Endothelial cell (in vitro differentiated cells): ENCODE results near the gene MAP4K3. TPM values are rescaled to one million over a fixed set of nuclear protein-coding genes. Genes with fewer than 3 reads are reported as not detected.

Source experiments
- DNase-seq: peaks from one replicate; pipeline ENCODE4 v3.0.0; 2021; ENCODE audit warnings: low spot score
- H3K27ac Mint-ChIP-seq: one replicate; pipeline ENCODE4 v1.8.0; 2021; ENCODE audit warnings: mixed read lengths, inconsistent platforms; ENCODE audit not compliant: unreplicated experiment
- H3K27me3 Mint-ChIP-seq: one replicate; pipeline ENCODE4 v1.8.0; 2021; ENCODE audit warnings: mild to moderate bottlenecking, moderate library complexity, mixed read lengths, inconsistent platforms; ENCODE audit not compliant: unreplicated experiment
- H3K36me3 Mint-ChIP-seq: one replicate; pipeline ENCODE4 v1.8.0; 2021; ENCODE audit warnings: mild to moderate bottlenecking, low read depth, mixed read lengths, inconsistent platforms; ENCODE audit not compliant: unreplicated experiment
- H3K4me1 Mint-ChIP-seq: one replicate; pipeline ENCODE4 v1.8.0; 2021; ENCODE audit warnings: mild to moderate bottlenecking, mixed read lengths, inconsistent platforms; ENCODE audit not compliant: unreplicated experiment
- H3K4me3 Mint-ChIP-seq: one replicate; pipeline ENCODE4 v1.8.0; 2021; ENCODE audit warnings: mild to moderate bottlenecking, mixed read lengths, inconsistent platforms; ENCODE audit not compliant: unreplicated experiment
- H3K9me3 Mint-ChIP-seq: one replicate; pipeline ENCODE4 v1.8.0; 2021; ENCODE audit warnings: mixed read lengths, inconsistent platforms; ENCODE audit not compliant: unreplicated experiment
- total RNA-seq: library from RNA; stranded (reverse); fragmentation: NEBNext Ultra II Directional; extraction: Animal tissue kit (Norgen Biotek cat#: 25700); gene quantifications from one replicate; pipeline ENCODE4 v1.2.1, GENCODE V29; 2021; ENCODE audit not compliant: unreplicated experiment
- TF ChIP-seq, protein P1 (sequence below): fragments of 200-600 bp; sonication (generic); IDR thresholded peaks from one replicate; pipeline ENCODE4 v1.5.0; 2021; ENCODE audit warnings: antibody characterized with exemption; ENCODE audit not compliant: unreplicated experiment

MAP4K3 gene
- total RNA-seq, 1 donor from 2014 or later: 51.1 TPM

DNA sequence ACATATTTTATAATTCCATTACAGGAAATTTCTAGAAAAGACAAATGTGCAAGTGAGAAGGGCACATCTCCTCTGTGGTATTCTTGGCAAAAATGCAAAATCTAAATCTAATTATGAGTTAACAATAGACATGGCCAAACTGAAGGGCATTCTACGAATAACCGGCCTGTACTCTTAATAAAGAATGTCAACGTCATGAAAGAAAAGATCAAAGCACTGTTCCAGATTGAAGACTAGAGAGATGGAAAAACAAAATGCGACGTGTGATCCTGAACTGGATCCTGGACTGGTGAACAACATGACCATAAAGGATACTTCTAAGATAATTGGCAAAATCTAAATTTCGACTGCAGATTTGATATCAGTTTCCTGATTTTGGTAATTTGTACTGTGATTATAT, 196.3 kb downstream of the MAP4K3 start:
- Mint-ChIP-seq H3K4me1 (peaks cover 4% of the 10 kb centered on the region), H3K4me3 (no peak overlapping the region), H3K27me3 (peaks cover 12% of the 10 kb centered on the region), H3K9me3 (no peaks in the 10 kb centered on the region), H3K27ac (no peak overlapping the region), H3K36me3 (peaks cover 19% of the 10 kb centered on the region)
- no peak for DNase-seq
- TF ChIP-seq, protein P1, sequence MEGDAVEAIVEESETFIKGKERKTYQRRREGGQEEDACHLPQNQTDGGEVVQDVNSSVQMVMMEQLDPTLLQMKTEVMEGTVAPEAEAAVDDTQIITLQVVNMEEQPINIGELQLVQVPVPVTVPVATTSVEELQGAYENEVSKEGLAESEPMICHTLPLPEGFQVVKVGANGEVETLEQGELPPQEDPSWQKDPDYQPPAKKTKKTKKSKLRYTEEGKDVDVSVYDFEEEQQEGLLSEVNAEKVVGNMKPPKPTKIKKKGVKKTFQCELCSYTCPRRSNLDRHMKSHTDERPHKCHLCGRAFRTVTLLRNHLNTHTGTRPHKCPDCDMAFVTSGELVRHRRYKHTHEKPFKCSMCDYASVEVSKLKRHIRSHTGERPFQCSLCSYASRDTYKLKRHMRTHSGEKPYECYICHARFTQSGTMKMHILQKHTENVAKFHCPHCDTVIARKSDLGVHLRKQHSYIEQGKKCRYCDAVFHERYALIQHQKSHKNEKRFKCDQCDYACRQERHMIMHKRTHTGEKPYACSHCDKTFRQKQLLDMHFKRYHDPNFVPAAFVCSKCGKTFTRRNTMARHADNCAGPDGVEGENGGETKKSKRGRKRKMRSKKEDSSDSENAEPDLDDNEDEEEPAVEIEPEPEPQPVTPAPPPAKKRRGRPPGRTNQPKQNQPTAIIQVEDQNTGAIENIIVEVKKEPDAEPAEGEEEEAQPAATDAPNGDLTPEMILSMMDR: no peak

DNA sequence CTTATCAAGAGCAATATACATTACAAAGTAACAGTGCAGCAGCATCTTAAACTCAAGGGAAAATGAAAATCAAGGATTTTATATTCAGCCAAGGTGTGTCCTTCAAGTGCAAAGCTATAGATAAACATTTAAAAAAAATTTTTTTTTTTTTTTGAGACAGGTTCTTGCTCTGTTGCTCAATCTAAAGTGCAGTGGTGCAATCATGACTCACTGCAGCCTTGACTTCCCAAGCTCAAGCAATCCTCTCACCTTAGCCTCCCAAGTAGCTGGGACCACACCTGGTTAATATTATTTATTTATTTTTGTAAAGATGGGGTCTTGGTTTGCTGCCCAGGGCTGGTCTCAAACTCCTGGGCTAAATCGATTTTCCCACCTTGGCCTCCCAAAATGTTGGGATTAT, 202.3 kb downstream of the MAP4K3 start:
- Mint-ChIP-seq H3K27ac (no peak overlapping the region), H3K9me3 (no peaks in the 10 kb centered on the region), H3K27me3 (no peaks in the 10 kb centered on the region), H3K4me3 (no peak overlapping the region), H3K4me1 (no peaks in the 10 kb centered on the region), H3K36me3 (peaks cover 12% of the 10 kb centered on the region)
- DNase-seq: no peak
- TF ChIP-seq, protein P1: no peak

DNA sequence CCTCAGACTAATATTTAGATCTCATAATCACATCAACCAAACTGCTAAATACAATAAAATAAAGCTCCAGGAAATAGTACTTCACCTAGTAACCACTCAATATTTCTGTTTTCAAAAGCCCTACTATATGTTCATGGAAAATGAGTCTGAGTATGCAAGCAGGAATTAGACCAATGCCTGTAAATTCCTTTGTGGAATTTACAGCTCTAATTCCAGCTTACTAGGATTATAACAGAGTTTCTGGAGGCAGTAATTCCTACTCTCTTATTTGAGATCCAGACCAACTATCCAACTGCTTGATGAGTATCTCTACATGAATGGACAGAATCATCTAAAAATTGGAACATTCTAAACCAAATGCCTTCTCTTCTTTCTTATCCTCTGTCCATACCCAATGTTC, 204.9 kb downstream of the MAP4K3 start:
- H3K4me1 Mint-ChIP-seq: peaks cover 6% of the 10 kb centered on the region
- TF ChIP-seq, protein P1: no peak
- no peak overlapping the region for H3K27ac Mint-ChIP-seq
- no peaks in the 10 kb centered on the region for H3K27me3 Mint-ChIP-seq
- no peak overlapping the region for H3K4me3 Mint-ChIP-seq
- peaks cover 12% of the 10 kb centered on the region for H3K36me3 Mint-ChIP-seq
- DNase-seq: no peak
- no peaks in the 10 kb centered on the region for H3K9me3 Mint-ChIP-seq

DNA sequence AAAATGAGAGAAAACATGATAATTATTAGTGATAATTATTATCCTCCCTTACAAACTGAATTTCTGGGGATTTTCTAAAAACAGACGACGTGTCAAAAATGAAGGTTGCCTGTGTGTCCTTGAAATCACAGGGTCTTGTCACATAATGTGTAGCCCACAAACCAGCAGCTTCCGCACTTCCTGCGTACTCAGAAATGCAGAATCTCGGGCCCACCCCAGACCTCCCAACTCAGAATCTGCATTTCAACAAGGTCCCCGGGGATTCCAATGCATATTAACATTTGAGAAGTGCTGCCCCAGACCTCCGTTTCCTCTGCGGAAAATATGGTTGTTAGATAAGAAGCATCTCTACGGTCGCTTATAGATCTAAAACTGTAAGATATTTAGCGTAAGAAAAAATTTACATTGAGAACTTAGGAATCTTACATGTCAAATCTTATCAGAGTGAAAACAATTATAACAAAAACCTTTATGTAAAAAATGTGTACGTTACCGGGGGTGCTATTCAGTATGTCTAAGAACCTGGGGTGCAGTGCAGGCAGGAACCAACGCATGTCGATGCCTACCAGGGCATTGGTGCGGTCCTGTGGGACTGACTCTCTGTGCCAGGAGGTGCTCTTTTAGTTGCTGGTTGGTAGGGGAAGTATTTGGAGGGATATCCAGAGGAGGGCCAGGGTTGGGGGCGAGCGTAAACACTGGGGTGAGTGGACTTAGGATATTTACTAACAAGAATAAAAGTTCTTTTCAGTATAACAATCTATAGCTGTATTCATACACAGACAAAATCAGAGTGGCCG, 208.5 kb downstream of the MAP4K3 start:
- no peaks in the 10 kb centered on the region for H3K9me3 Mint-ChIP-seq
- H3K27me3 Mint-ChIP-seq: no peaks in the 10 kb centered on the region
- TF ChIP-seq, protein P1: no peak
- peak overlapping the region; percentile 59 for H3K27ac Mint-ChIP-seq
- H3K36me3 Mint-ChIP-seq: no peaks in the 10 kb centered on the region
- DNase-seq: no peak
- peaks cover 6% of the 10 kb centered on the region for H3K4me1 Mint-ChIP-seq
- peak overlapping the region; percentile 70 for H3K4me3 Mint-ChIP-seq

DNA sequence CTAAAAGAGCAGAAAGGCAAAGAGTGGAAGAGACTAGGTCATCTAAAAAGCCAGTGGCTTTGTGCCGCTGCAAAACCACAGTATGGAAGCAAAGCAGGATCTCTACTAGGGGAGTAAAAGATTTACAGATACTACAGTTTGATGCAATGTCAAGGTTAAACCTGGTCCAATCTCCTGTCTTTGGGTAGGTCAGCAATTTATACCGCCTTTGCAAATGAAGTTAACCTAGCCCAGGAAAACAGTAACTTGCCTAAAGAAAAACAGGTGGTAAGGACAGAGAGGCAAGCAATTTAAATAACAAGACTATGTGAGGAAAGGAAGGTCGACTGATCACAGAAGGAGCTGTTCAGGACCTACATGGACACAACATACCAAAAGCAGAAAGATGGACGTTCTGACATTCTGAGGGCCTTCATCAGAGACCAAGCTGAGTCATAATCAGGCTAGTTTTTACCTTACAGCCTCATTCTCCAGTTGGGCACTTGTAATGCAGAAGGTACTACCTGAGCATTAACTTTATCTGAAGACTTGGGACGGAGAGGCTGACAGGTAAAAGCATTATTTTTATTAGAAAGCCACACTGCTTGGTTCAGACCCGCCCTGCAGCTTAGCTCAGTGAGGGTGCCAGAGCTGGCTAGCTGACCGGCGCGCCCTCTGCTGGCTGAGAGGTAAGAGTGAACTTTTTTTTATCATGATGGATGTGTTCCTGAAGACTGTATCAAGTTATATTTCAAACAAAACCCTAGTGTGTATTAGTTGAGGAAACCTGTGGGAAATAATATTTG, 209.3 kb downstream of the MAP4K3 start:
- no peaks in the 10 kb centered on the region for H3K27me3 Mint-ChIP-seq
- peak overlapping the region; percentile 10 for H3K27ac Mint-ChIP-seq
- peak overlapping the region; percentile 70 for H3K4me3 Mint-ChIP-seq
- no peaks in the 10 kb centered on the region for H3K36me3 Mint-ChIP-seq
- H3K9me3 Mint-ChIP-seq: no peaks in the 10 kb centered on the region
- H3K4me1 Mint-ChIP-seq: peaks cover 6% of the 10 kb centered on the region
- TF ChIP-seq, protein P1: peak; percentile 91
- peak; percentile 83 for DNase-seq
